Effector memory CD4-positive, alpha-beta T cell (primary cell): ENCODE data around the gene NABP1.

Experiments used
- DNase-seq, 3 donors: peaks; one replicate each; pipeline ENCODE4 v3.0.0-alpha.2; 2020
- H3K27ac ChIP-seq: 2 replicates; pipeline ENCODE4 v1.7.0; 2013; ENCODE audit warnings: mild to moderate bottlenecking, low read length, moderate library complexity; ENCODE audit not compliant: insufficient read depth, poor library complexity, severe bottlenecking
- H3K27me3 ChIP-seq: replicated peaks from 2 replicates; pipeline ENCODE4 v1.7.0; 2013; ENCODE audit warnings: mild to moderate bottlenecking, low read length; ENCODE audit not compliant: insufficient read depth, control insufficient read depth, poor library complexity, severe bottlenecking
- H3K36me3 ChIP-seq: 2 replicates; pipeline ENCODE4 v1.7.0; 2013; ENCODE audit warnings: mild to moderate bottlenecking, low read length, moderate library complexity; ENCODE audit not compliant: control insufficient read depth, insufficient read depth
- H3K4me1 ChIP-seq: 2 replicates; pipeline ENCODE4 v1.7.0; 2013; ENCODE audit warnings: low read length, mild to moderate bottlenecking; ENCODE audit not compliant: control insufficient read depth, insufficient read depth, poor library complexity, severe bottlenecking
- H3K4me3 ChIP-seq: 2 replicates; pipeline ENCODE4 v1.7.0; 2013; ENCODE audit warnings: low read length, low read depth, mild to moderate bottlenecking; ENCODE audit not compliant: insufficient read depth, poor library complexity, severe bottlenecking
- H3K9me3 ChIP-seq: 2 replicates; pipeline ENCODE4 v1.7.0; 2013; ENCODE audit warnings: mild to moderate bottlenecking, low read length, moderate library complexity; ENCODE audit not compliant: control insufficient read depth

NABP1 gene

GRCh38 chr2:191691016-191691735 lies 13.2 kb downstream of the NABP1 start:
- DNase-seq = peak in 1 of 3 donors; percentile 15
- H3K36me3 ChIP-seq = peaks cover 30% of the 10 kb centered on the region
- peak overlapping the region; percentile 15 for H3K27ac ChIP-seq
- no peaks in the 10 kb centered on the region for H3K9me3 ChIP-seq
- H3K27me3 ChIP-seq = no peaks in the 10 kb centered on the region
- peaks cover 11% of the 10 kb centered on the region for H3K4me1 ChIP-seq
- no peak overlapping the region for H3K4me3 ChIP-seq

DNA sequence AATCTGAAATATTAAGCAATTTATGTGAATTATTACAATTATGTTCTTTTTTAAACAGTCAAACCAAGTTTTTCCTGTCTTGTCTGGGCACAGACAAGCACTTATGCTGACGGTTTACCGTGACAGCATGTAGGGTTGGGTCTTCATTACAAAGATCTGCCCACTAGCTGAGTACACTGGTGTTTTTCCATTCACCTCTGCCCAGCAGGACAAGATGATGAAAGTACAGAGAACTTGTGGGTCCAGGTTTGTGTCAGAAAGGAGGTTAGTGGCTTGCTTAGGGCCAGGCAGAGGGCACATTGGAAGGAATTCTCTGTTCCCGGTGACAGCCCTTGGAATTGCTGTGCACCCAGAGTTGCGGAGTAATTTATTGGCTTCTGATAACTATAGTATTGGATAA lies 14.0 kb downstream of the NABP1 start:
- Histone ChIP-seq H3K4me1 (peaks cover 11% of the 10 kb centered on the region), H3K9me3 (no peaks in the 10 kb centered on the region), H3K36me3 (peaks cover 26% of the 10 kb centered on the region), H3K27ac (no peak overlapping the region), H3K4me3 (no peak overlapping the region), H3K27me3 (no peaks in the 10 kb centered on the region)
- DNase-seq = no peak

DNA sequence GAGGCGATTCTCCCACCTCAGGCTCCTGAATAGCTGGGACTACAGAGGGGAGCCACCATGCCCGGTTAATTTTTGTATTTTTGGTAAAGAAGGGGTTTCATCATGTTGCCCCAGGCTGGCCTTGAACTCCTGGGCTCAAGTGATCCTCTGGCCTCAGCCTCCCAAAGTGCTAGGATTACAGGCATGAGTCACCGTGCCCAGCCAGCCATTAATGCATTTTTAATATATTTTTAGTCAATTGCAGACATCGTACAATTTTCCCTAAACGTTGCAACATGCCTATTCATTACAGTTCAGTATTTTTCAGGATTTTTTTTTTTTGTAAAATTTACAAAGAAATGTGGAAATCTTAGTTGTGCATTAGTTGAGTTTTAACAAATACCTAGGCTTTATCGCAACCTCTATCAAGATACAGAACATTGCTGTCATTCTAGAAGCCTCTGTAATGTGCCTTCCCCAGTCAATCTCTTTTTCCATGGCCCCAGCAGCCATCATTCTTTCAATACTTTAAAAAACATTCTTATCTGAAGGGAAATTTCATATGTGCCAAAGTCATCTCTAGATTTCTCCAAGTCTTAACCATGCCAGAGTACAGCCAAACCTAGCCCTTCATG lies 14.7 kb downstream of the NABP1 start:
- DNase-seq = no peak
- peaks cover 11% of the 10 kb centered on the region for H3K4me1 ChIP-seq

DNA sequence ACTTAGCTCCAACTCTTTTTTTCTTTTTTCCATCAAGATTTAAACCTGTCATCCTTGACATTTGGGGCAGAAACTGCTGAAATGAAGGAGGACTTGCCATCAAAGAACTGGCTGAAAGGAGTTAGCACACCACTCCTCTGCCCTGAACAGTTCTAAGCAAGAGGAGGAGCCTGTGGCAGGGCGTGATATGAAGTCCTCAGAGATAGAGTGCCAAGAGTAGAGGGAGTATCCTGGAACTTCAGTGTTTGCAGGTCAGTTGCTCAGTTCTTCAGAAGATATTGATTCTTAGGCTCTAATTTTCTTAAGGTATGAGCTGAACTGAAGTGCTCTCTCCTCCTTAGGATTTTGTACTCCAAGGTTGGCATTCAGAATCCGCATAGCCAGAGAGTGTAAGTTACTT lies 15.2 kb downstream of the NABP1 start:
- Histone ChIP-seq H3K27ac (no peak overlapping the region), H3K4me1 (peaks cover 11% of the 10 kb centered on the region), H3K9me3 (no peaks in the 10 kb centered on the region), H3K36me3 (peaks cover 20% of the 10 kb centered on the region), H3K4me3 (no peak overlapping the region), H3K27me3 (no peaks in the 10 kb centered on the region)
- DNase-seq = no peak

More for the DNA sequence above, 14.7 kb downstream of the NABP1 start:
- no peaks in the 10 kb centered on the region for H3K27me3 ChIP-seq
- no peaks in the 10 kb centered on the region for H3K9me3 ChIP-seq
- no peak overlapping the region for H3K4me3 ChIP-seq
- H3K36me3 ChIP-seq = peaks cover 21% of the 10 kb centered on the region
- H3K27ac ChIP-seq = no peak overlapping the region

DNA sequence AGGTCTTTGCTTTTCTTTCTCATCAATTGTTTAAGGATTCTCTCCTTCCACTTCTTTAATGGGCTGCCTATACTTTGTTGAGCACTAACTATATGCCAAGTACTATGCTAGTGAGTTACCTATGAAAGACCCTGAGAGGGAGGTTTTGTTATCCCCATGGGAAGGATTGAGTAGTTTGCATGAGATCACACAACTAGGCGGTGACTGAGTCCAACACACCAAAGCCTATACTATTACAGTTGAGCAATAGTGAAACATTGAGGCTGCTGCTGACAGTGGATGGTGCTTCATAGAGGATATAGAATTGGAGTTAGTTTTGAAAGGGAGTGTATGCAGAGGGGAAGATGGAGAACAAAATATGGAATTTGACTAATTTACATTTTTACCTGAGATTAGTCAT lies 15.8 kb downstream of the NABP1 start:
- H3K27me3 ChIP-seq = no peaks in the 10 kb centered on the region
- H3K36me3 ChIP-seq = peaks cover 15% of the 10 kb centered on the region
- H3K4me3 ChIP-seq = no peak overlapping the region
- H3K27ac ChIP-seq = no peak overlapping the region
- no peaks in the 10 kb centered on the region for H3K9me3 ChIP-seq
- no peak for DNase-seq
- peaks cover 11% of the 10 kb centered on the region for H3K4me1 ChIP-seq

- no peak for DNase-seq
- Histone ChIP-seq H3K27ac (no peak overlapping the region), H3K9me3 (no peaks in the 10 kb centered on the region)
Measured at GRCh38 chr2:191696001-191696400, 18.1 kb downstream of the NABP1 start.

DNA sequence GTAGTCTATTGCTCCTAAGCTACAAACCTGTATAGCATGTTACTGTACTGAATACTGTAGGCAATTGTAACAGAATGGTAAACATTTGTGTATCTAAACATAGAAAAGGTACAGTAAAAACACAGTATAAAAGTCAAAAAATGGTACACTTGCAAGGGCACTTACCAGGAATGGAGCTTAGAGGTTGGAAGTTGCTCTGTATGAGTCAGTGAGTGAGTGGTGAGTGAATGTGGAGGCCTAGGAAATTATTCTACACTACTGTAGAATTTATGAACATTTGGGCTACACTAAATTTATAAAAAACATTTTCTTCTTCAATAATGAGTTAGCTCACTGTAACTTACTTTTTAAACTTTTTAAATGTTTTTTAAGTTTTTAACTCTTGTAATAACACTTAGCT lies 19.0 kb downstream of the NABP1 start:
- no peak overlapping the region for H3K4me3 ChIP-seq
- H3K9me3 ChIP-seq = no peaks in the 10 kb centered on the region
- H3K4me1 ChIP-seq = no peaks in the 10 kb centered on the region
- no peak for DNase-seq
- no peaks in the 10 kb centered on the region for H3K27me3 ChIP-seq
- no peak overlapping the region for H3K27ac ChIP-seq
- H3K36me3 ChIP-seq = peaks cover 15% of the 10 kb centered on the region

More at GRCh38 chr2:191696001-191696400, 18.1 kb downstream of the NABP1 start:
- Histone ChIP-seq H3K4me3 (no peak overlapping the region), H3K4me1 (peaks cover 3% of the 10 kb centered on the region), H3K27me3 (no peaks in the 10 kb centered on the region), H3K36me3 (peaks cover 15% of the 10 kb centered on the region)

GRCh38 chr2:191697870-191698269 lies 19.9 kb downstream of the NABP1 start:
- Histone ChIP-seq H3K27ac (no peak overlapping the region), H3K4me1 (no peaks in the 10 kb centered on the region), H3K4me3 (no peak overlapping the region), H3K27me3 (no peaks in the 10 kb centered on the region), H3K9me3 (no peaks in the 10 kb centered on the region), H3K36me3 (peaks cover 17% of the 10 kb centered on the region)
- DNase-seq = no peak

DNA sequence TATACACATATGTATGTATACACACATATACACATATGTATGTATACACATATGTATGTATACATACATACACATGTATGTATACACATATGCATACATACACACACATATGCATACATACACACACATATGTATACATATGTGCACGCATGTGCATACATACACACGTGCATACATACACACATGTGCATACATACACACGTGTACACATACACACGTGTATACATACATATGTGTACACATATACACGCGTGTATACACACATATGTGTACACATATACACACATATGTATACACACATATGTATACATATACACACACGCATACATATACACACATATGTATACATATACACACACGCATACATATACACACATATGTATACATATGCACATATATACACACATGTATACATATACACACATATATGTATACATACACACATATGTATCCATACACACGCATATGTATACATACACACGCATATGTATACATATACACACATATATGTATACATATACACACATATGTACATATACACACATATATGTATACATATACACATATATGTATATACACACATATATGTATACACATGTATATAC lies 21.5 kb downstream of the NABP1 start:
- no peak overlapping the region for H3K27ac ChIP-seq
- H3K27me3 ChIP-seq = no peaks in the 10 kb centered on the region
- no peaks in the 10 kb centered on the region for H3K4me1 ChIP-seq
- H3K4me3 ChIP-seq = no peak overlapping the region
- H3K9me3 ChIP-seq = no peaks in the 10 kb centered on the region
- no peak for DNase-seq
- peaks cover 20% of the 10 kb centered on the region for H3K36me3 ChIP-seq

- Histone ChIP-seq H3K27me3 (no peaks in the 10 kb centered on the region), H3K36me3 (peaks cover 15% of the 10 kb centered on the region), H3K4me1 (no peaks in the 10 kb centered on the region), H3K27ac (no peak overlapping the region), H3K4me3 (no peak overlapping the region), H3K9me3 (no peaks in the 10 kb centered on the region)
- DNase-seq = no peak
Measured at GRCh38 chr2:191701029-191701428, 23.1 kb downstream of the NABP1 start.
